RWPE2 (cell line): ENCODE data around the gene RPS3A.

Experiments used
- ATAC-seq: fragments of 200-7000 bp; cut with Tn5 transposase; 3 replicates; pipeline ENCODE4 v1.9.1; 2021; ENCODE audit warnings: low read depth
- DNase-seq: peaks from one replicate; pipeline ENCODE4 v3.0.0-alpha.2; 2020; ENCODE audit warnings: low spot score
- H3K27ac ChIP-seq: fragments of 450-650 bp; 2 replicates; pipeline ENCODE4 v1.5.1; 2017; ENCODE audit warnings: mild to moderate bottlenecking; ENCODE audit not compliant: poor library complexity, severe bottlenecking
- H3K27me3 ChIP-seq: fragments of 250-450 bp; sonication (Bioruptor Pico); 2 replicates; pipeline ENCODE4 v1.5.1; 2021; ENCODE audit warnings: mild to moderate bottlenecking, moderate library complexity; ENCODE audit not compliant: insufficient read depth, poor library complexity, severe bottlenecking
- H3K36me3 ChIP-seq: fragments of 250-450 bp; sonication (Bioruptor Pico); 2 replicates; pipeline ENCODE4 v1.5.1; 2020; ENCODE audit warnings: low read depth, mild to moderate bottlenecking, moderate library complexity
- H3K4me1 ChIP-seq: fragments of 250-450 bp; sonication (Bioruptor Pico); 2 replicates; pipeline ENCODE4 v1.5.1; 2021; ENCODE audit warnings: mild to moderate bottlenecking, moderate library complexity; ENCODE audit not compliant: insufficient read depth, poor library complexity, severe bottlenecking
- H3K4me3 ChIP-seq: fragments of 250-450 bp; sonication (Bioruptor Pico); 2 replicates; pipeline ENCODE4 v1.5.1; 2021; ENCODE audit warnings: mild to moderate bottlenecking, moderate library complexity; ENCODE audit not compliant: severe bottlenecking
- H3K9me3 ChIP-seq: fragments of 250-450 bp; sonication (Bioruptor Pico); 2 replicates; pipeline ENCODE4 v1.5.1; 2021; ENCODE audit warnings: mild to moderate bottlenecking, moderate library complexity; ENCODE audit not compliant: severe bottlenecking
- TF ChIP-seq, protein P1 (sequence below): fragments of 450-650 bp; IDR thresholded peaks from one replicate; pipeline ENCODE4 v1.5.1; 2017; ENCODE audit warnings: mild to moderate bottlenecking, moderate library complexity; ENCODE audit not compliant: poor library complexity, severe bottlenecking

RPS3A gene

DNA sequence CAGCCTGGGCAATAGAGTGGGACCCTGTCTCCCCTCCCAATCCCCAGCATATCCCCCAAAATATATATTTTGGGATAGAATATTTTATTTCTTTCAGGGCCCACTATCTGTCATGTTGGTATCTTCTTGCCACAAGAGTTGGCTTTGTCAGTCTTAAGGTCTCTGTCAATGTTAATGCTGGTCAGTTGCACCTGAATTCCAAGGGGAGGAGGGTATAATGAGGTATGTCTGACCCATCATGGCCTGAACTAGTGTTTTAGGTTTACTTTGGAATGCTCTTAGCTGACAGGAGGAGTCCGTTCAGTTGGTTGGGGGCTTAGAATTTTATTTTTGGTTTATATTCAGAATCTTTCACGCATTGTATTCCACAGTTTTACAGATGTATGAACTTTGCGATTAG lies 6.2 kb upstream of the RPS3A start:
- no peaks in the 10 kb centered on the region for H3K36me3 ChIP-seq
- H3K4me3 ChIP-seq = no peak overlapping the region
- no peak overlapping the region for H3K27ac ChIP-seq
- ATAC-seq (no peak), DNase-seq (no peak)
- no peaks in the 10 kb centered on the region for H3K27me3 ChIP-seq
- H3K9me3 ChIP-seq = no peaks in the 10 kb centered on the region
- H3K4me1 ChIP-seq = peaks cover 3% of the 10 kb centered on the region
- TF ChIP-seq, protein P1, sequence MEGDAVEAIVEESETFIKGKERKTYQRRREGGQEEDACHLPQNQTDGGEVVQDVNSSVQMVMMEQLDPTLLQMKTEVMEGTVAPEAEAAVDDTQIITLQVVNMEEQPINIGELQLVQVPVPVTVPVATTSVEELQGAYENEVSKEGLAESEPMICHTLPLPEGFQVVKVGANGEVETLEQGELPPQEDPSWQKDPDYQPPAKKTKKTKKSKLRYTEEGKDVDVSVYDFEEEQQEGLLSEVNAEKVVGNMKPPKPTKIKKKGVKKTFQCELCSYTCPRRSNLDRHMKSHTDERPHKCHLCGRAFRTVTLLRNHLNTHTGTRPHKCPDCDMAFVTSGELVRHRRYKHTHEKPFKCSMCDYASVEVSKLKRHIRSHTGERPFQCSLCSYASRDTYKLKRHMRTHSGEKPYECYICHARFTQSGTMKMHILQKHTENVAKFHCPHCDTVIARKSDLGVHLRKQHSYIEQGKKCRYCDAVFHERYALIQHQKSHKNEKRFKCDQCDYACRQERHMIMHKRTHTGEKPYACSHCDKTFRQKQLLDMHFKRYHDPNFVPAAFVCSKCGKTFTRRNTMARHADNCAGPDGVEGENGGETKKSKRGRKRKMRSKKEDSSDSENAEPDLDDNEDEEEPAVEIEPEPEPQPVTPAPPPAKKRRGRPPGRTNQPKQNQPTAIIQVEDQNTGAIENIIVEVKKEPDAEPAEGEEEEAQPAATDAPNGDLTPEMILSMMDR = no peak

DNA sequence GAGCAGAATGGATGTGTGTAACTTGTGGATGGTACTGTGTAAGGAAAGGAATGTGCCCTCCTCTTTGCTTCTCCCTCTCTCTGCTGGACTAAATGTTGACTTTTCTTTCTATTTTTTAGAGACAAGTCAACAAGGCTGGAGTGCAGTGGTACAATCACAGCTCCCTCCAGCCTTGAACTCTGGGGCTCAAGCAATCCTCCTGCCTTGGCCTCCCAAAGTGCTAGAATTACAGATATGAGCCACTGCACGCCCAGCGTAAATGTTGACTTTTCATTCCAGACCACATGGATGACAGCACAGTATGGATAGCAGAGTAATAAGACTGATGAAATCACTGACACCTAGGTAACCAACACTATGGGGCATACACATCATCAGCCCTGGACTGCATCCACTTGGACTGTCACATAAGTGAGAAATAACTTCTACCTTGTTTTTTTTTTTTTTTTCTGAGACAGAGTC lies 5.1 kb upstream of the RPS3A start:
- DNase-seq (no peak), ATAC-seq (no peak)
- peaks cover 3% of the 10 kb centered on the region for H3K4me1 ChIP-seq
- TF ChIP-seq, protein P1 = no peak
- H3K27me3 ChIP-seq = no peaks in the 10 kb centered on the region
- H3K27ac ChIP-seq = no peak overlapping the region
- H3K36me3 ChIP-seq = no peaks in the 10 kb centered on the region
- H3K9me3 ChIP-seq = no peaks in the 10 kb centered on the region
- H3K4me3 ChIP-seq = no peak overlapping the region

DNA sequence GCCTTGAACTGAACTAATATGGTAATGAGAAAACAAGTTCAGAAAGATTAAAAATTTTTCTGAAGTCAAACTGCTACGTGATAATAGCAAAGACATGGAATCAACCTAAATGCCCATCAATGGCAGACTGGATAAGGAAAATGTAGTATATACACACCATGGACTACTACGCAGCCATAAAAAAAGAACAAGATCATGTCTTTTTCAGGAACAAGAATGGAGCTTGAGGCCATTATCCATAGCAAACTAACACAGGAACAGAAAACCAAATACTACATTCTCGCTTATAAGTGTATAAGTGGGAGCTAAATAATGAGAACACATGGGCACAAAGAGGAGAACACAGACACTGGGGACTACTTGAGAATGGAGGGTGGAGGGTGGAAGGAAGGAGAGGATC lies 4.3 kb upstream of the RPS3A start:
- no peak for ATAC-seq
- Histone ChIP-seq H3K4me1 (peaks cover 3% of the 10 kb centered on the region), H3K9me3 (no peaks in the 10 kb centered on the region), H3K27ac (no peak overlapping the region), H3K36me3 (peaks cover 4% of the 10 kb centered on the region), H3K4me3 (no peak overlapping the region), H3K27me3 (no peaks in the 10 kb centered on the region)
- TF ChIP-seq, protein P1 = no peak
- no peak for DNase-seq

DNA sequence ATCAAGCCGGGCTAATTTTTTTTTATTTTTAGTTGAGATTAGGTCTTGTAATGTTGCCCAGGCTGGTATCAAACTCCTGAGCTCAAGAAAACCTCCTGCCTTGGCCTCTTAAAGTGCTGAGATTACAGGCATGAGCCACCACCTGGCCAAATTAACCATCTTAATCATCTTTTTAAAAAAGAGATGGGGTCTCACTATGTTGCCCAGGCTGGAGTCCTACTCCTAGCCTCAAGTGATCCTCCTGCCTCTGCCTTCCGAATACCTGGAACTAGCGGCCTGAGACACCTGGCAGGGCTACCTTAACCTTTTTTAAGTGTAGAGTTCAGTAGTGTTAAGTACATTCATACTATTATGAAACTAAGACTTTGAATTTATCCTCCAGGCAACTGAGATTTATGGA lies 1.7 kb upstream of the RPS3A start:
- ATAC-seq (no peak), DNase-seq (no peak)
- H3K27ac ChIP-seq = no peak overlapping the region
- H3K27me3 ChIP-seq = no peaks in the 10 kb centered on the region
- TF ChIP-seq, protein P1 = no peak
- no peaks in the 10 kb centered on the region for H3K9me3 ChIP-seq
- peaks cover 31% of the 10 kb centered on the region for H3K36me3 ChIP-seq
- H3K4me3 ChIP-seq = no peak overlapping the region
- H3K4me1 ChIP-seq = peaks cover 13% of the 10 kb centered on the region

DNA sequence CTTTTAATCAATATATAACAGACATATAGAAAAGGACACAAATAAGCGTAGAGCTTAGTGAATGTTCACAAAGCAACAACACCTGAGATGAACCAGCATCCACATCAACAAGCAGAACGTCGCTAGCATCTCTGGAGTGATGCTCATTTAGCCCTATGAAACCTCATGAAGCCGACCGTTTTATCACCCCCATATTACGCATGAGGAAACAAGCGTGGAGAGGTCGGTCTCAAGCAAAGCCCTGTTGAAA lies 524 bp upstream of the RPS3A start:
- DNase-seq (no peak), ATAC-seq (no peak)
- peak overlapping the region; percentile 80 for H3K27ac ChIP-seq
- TF ChIP-seq, protein P1 = no peak
- no peaks in the 10 kb centered on the region for H3K9me3 ChIP-seq
- H3K27me3 ChIP-seq = no peaks in the 10 kb centered on the region
- H3K4me1 ChIP-seq = peaks cover 13% of the 10 kb centered on the region
- peak overlapping the region; percentile 77 for H3K4me3 ChIP-seq
- H3K36me3 ChIP-seq = peaks cover 42% of the 10 kb centered on the region
